Measurements from ENCODE around the gene PARD6A.

The PARD6A gene

GRCh38 chr16:67655363-67655762, 5.4 kb upstream of the PARD6A start:
- no peaks in the 10 kb centered on the region for H3K9me3 ChIP-seq (replicated peaks; ENCODE audit: insufficient read depth, low read length)
- no peak overlapping the region for H3K9ac ChIP-seq (ENCODE audit: low read length)
- H3K79me2 ChIP-seq (ENCODE audit: low read length): peaks cover 25% of the 10 kb centered on the region
- H3K4me2 ChIP-seq (ENCODE audit: low read depth, low read length): no peak overlapping the region
- no peaks in the 10 kb centered on the region for H4K20me1 ChIP-seq (ENCODE audit: insufficient read depth, low read length)
- no peak overlapping the region for H2AFZ ChIP-seq (ENCODE audit: low read length)
- H3K4me1 ChIP-seq (ENCODE audit: low read length): peaks cover 6% of the 10 kb centered on the region
- H3K9me2 ChIP-seq (replicated peaks; ENCODE audit: insufficient read depth, low read length): no peaks in the 10 kb centered on the region
- H3K27me3 ChIP-seq (replicated peaks; ENCODE audit: insufficient read depth, low read length): no peaks in the 10 kb centered on the region
- no peaks in the 10 kb centered on the region for H3K36me3 ChIP-seq (replicated peaks; ENCODE audit: insufficient read depth, low read length)
- peaks cover 6% of the 10 kb centered on the region for H3F3A ChIP-seq (ENCODE audit: insufficient read depth, low read length)
- no peak for DNase-seq
- H3K4me3 ChIP-seq (ENCODE audit: low read length): no peak overlapping the region
- TF ChIP-seq EZH2 (optimal IDR thresholded peaks at IDR 0.05; ENCODE audit: low read depth, low read length) (no peak), CTCF (IDR thresholded peaks at IDR 0.05; ENCODE audit: low read length) (no peak), EZH2phosphoT487 (IDR thresholded peaks at IDR 0.05; ENCODE audit: low read length) (no peak)
- H3K27ac ChIP-seq (ENCODE audit: low read length): no peak overlapping the region

- H3K27ac ChIP-seq (ENCODE audit: low read length): no peak overlapping the region
- H3K4me3 ChIP-seq (ENCODE audit: low read length): no peak overlapping the region
- H4K20me1 ChIP-seq (ENCODE audit: insufficient read depth, low read length): no peaks in the 10 kb centered on the region
- DNase-seq: no peak
- peaks cover 7% of the 10 kb centered on the region for H3K4me1 ChIP-seq (ENCODE audit: low read length)
- H3K9me3 ChIP-seq (replicated peaks; ENCODE audit: insufficient read depth, low read length): no peaks in the 10 kb centered on the region
- TF ChIP-seq EZH2 (optimal IDR thresholded peaks at IDR 0.05; ENCODE audit: low read depth, low read length) (no peak), EZH2phosphoT487 (IDR thresholded peaks at IDR 0.05; ENCODE audit: low read length) (no peak), CTCF (IDR thresholded peaks at IDR 0.05; ENCODE audit: low read length) (no peak)
- peaks cover 15% of the 10 kb centered on the region for H3F3A ChIP-seq (ENCODE audit: insufficient read depth, low read length)
- no peak overlapping the region for H3K9ac ChIP-seq (ENCODE audit: low read length)
- H3K27me3 ChIP-seq (replicated peaks; ENCODE audit: insufficient read depth, low read length): no peaks in the 10 kb centered on the region
- H3K79me2 ChIP-seq (ENCODE audit: low read length): peaks cover 30% of the 10 kb centered on the region
- no peaks in the 10 kb centered on the region for H3K36me3 ChIP-seq (replicated peaks; ENCODE audit: insufficient read depth, low read length)
- no peak overlapping the region for H3K4me2 ChIP-seq (ENCODE audit: low read depth, low read length)
- no peaks in the 10 kb centered on the region for H3K9me2 ChIP-seq (replicated peaks; ENCODE audit: insufficient read depth, low read length)
- H2AFZ ChIP-seq (ENCODE audit: low read length): no peak overlapping the region
Measured at GRCh38 chr16:67656344-67657016, 4.3 kb upstream of the PARD6A start.

GRCh38 chr16:67657017-67657608, 3.6 kb upstream of the PARD6A start:
- no peaks in the 10 kb centered on the region for H3K36me3 ChIP-seq (replicated peaks; ENCODE audit: insufficient read depth, low read length)
- H3K9me3 ChIP-seq (replicated peaks; ENCODE audit: insufficient read depth, low read length): no peaks in the 10 kb centered on the region
- no peak overlapping the region for H3K4me2 ChIP-seq (ENCODE audit: low read depth, low read length)
- no peak overlapping the region for H2AFZ ChIP-seq (ENCODE audit: low read length)
- no peak overlapping the region for H3K27ac ChIP-seq (ENCODE audit: low read length)
- no peak for TF ChIP-seq EZH2 (optimal IDR thresholded peaks at IDR 0.05; ENCODE audit: low read depth, low read length)
- no peak for TF ChIP-seq EZH2phosphoT487 (IDR thresholded peaks at IDR 0.05; ENCODE audit: low read length)
- TF ChIP-seq CTCF (IDR thresholded peaks at IDR 0.05; ENCODE audit: low read length): no peak
- peaks cover 37% of the 10 kb centered on the region for H3K79me2 ChIP-seq (ENCODE audit: low read length)
- peaks cover 17% of the 10 kb centered on the region for H3F3A ChIP-seq (ENCODE audit: insufficient read depth, low read length)
- H3K4me1 ChIP-seq (ENCODE audit: low read length): peaks cover 13% of the 10 kb centered on the region
- no peaks in the 10 kb centered on the region for H3K9me2 ChIP-seq (replicated peaks; ENCODE audit: insufficient read depth, low read length)
- H4K20me1 ChIP-seq (ENCODE audit: insufficient read depth, low read length): no peaks in the 10 kb centered on the region
- no peak for DNase-seq
- H3K27me3 ChIP-seq (replicated peaks; ENCODE audit: insufficient read depth, low read length): no peaks in the 10 kb centered on the region
- no peak overlapping the region for H3K4me3 ChIP-seq (ENCODE audit: low read length)
- H3K9ac ChIP-seq (ENCODE audit: low read length): no peak overlapping the region

All from MM.1S (cell line).